Skin epidermis (tissue), 12 donors: Measurements from ENCODE around the gene ACSM3.
A peak's percentile ranks its signal among the peaks of the same experiment; 100 is the strongest.
"Not testable (repeated sequence)": the region's sequence is repeated elsewhere in the genome, so short reads cannot be mapped to it uniquely, and the experiment has no call there.

ENCODE experiments used
- H3K27ac ChIP-seq, 21 experiments: fragments of 200-600 bp; sonication (generic) in 11 of 21; one replicate each; pipeline ENCODE4 v1.5.0; 2020; ENCODE audit warnings: mild to moderate bottlenecking in 3 of 21, inconsistent platforms in 2 of 21, moderate library complexity in 2 of 21
- H3K4me3 ChIP-seq, 7 experiments: fragments of 200-600 bp; sonication (generic) in 2 of 7; one replicate each; pipeline ENCODE4 v1.5.0; 2020; ENCODE audit warnings: inconsistent platforms in 2 of 7, mild to moderate bottlenecking in 2 of 7, moderate library complexity in 1 of 7

ACSM3 gene

DNA sequence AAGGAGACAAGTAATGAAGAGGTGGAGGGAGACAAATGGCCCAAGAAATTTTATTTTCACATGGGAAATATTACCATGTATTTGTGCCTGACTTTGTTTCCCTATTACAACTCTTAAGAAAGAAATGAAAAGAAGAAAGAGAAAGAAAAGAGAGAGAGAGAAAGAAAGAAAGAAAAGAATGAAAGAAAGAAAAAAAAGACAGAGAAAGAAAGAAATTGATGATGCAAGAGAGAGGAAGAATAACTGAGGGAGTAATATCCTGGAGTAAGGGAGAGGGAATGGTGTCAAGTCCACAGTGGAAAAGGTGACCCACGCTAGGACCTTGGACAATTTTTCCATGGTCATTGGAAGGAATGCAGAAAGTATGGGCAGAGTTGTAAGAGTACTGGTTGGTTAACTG is 10.1 kb upstream of the ACSM3 start:
- Histone ChIP-seq H3K27ac (no peak overlapping the region), H3K4me3 (no peak overlapping the region)

DNA sequence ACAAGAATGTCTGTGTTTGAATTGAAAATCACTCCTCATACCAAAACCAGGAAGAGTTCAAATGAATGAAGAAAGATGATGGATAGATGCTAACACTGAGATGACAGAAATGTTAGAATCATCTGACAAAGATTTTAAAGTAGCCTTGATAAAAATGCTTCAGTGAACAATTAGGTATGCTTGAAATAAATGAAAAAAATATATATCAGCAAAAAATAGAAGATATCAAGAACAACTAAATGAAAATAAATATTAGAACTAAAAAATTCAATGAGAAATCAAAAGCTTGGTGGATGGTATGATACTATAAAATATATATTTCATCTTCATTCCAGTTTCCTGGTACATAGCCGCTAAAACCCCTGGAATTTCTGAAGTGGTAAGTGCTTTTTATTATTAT is 8.6 kb upstream of the ACSM3 start:
- H3K27ac ChIP-seq, result no peak overlapping the region
- no peak overlapping the region for H3K4me3 ChIP-seq

DNA sequence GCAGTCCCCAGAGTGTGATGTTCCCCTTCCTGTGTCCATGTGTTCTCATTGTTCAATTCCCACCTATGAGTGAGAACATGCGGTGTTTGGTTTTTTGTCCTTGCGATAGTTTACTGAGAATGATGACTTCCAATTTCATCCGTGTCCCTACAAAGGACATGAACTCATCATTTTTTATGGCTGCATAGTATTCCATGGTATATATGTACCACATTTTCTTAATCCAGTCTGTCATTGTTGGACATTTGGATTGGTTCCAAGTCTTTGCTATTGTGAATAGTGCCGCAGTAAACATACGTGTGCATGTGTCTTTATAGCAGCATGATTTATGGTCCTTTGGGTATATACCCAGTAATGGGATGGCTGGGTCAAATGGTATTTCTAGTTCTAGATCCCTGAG is 8.0 kb upstream of the ACSM3 start:
- H3K4me3 ChIP-seq, H3K27ac ChIP-seq: not testable (repeated sequence)

- H3K4me3 ChIP-seq, result no peak overlapping the region
- H3K27ac ChIP-seq, result no peak overlapping the region
These were observed 3.5 kb upstream of the ACSM3 start for GRCh38 chr16:20760346-20760745.

GRCh38 chr16:20761175-20761574 is 2.6 kb upstream of the ACSM3 start:
- Histone ChIP-seq H3K4me3 (no peak overlapping the region), H3K27ac (no peak overlapping the region)

DNA sequence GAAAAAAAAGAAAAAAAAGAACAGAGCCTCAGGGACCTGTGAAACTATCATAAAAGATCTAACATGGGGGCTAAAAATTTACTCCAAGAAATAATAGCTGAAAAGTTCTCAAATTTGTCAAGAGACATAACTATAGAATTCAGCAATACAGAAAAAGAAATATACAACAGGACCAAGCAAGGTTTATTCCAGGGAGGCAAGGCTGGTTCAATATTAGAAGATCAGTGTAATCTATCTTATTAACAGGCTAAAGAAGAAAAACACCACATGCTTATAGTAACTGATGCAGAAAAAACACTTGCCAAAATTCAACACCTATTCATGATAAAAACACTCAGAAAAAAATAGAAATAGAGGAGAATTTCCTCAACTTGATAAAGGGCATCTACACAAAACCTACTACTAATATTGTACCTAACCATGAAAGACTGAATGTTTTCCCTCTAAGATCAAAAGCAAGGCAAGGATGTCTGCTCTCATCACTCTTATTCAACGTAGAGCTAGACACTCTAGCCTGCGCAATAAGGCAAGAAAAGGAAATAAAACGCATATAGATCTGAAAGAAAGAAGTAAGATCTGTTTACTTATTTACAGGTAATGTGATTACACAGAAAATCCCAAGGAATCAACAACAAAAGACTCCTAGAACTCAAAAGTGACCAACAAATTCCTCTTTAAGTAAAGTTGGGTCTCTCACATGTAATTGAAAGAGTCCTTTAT is 1.2 kb upstream of the ACSM3 start:
- no peak overlapping the region for H3K4me3 ChIP-seq
- H3K27ac ChIP-seq, result peak overlapping the region in 1 of 21 experiments; percentile 59

DNA sequence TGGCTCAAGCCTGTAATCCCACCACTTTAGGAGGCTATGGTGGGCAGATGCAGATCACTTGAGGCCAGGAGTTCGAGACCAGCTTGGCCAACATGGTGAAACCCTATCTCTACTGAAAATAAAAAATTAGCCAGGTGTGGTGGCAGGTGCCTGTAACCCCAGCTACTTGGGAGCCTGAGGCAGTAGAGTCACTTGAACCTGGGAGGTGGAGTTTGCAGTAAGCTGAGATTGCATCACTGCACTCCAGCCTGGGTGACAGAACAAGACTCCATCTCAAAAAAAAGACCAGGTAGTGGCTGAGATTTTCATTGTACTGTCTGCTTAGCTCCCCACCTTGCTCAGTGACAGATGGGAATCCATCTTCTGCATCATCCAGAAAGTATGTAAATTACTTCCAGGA is 634 bp downstream of the ACSM3 start:
- H3K27ac ChIP-seq, result peak overlapping the region in 5 of 21 experiments; percentile 12 to 85 (median 61)
- H3K4me3 ChIP-seq, result not testable (repeated sequence)

DNA sequence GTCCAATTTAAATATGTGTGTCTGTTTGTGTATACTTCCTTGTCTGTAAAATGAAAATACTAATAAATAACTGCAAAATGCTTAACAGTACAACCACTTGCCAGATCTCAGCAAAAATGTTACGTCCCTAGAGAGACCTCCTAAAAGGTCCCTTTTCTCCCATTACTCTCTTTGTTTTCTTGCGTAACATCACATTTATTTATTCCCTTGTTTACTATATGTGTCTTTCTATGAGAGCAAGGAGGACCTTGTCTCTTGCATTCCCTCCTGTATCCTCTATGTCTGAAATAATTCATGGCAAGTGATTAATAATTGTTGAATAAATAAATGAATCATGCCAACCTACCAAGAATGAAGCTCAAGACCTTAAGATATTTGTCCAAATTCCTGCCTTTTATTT is 1.9 kb downstream of the ACSM3 start:
- H3K27ac ChIP-seq, result no peak overlapping the region
- H3K4me3 ChIP-seq, result no peak overlapping the region

DNA sequence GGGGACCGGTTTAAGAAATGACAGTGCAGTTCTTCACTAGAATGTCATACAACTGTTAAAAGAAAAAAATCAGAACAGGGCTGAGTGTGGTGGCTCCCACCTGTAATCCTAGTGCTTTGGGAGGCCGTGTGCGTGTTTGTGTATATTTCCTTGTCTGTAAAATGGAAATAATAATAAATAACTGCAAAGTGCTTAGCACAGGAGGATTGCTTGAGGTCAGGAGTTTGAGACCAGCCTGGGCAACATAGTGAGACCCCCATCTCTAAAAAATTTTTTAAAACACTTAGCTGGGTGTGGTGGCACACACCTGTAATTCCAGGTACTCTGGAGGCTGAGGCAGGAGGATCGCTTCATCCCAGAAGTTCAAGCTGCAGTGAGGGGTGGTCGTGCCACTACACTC is 2.5 kb downstream of the ACSM3 start:
- no peak overlapping the region for H3K27ac ChIP-seq
- no peak overlapping the region for H3K4me3 ChIP-seq

GRCh38 chr16:20767577-20767976 is 3.8 kb downstream of the ACSM3 start:
- Histone ChIP-seq H3K27ac (no peak overlapping the region), H3K4me3 (no peak overlapping the region)

DNA sequence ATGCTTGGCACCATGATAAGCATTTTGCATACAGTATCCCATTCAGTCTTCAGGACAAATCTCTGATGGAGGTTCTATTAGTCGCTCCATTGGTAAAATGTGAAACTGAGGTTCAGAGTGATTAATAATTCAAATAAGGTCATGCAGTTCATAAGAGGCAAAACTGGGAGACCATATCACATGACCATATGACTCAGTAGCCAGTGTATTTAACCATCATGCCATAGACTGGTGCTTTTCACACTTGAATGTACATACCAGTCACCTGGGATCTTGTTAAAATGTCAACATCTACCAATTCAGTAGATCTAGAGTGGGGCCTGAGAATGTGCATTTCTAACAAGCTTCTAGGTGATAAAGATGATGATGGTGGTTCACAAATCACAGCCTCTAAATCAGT is 4.3 kb downstream of the ACSM3 start:
- H3K27ac ChIP-seq, result no peak overlapping the region
- H3K4me3 ChIP-seq, result no peak overlapping the region

DNA sequence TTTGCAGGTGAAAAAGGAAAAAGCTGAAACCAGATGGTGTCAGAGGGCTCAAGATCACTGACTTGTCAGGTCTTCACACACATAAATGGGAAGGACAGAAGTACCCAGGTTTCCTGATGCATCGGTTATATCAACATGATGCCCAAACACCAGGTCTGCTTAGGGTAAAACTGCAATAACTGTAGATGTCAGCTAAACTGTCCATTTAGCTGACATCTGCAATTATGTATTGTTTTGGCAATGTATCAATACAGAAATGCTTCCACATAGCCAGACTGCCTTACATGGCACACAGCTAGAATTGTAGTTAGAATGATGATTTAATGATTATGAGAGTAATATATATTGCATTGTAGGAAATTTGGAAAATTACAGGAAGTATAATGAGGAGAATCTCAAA is 5.0 kb downstream of the ACSM3 start:
- H3K27ac ChIP-seq, result no peak overlapping the region
- no peak overlapping the region for H3K4me3 ChIP-seq

- no peak overlapping the region for H3K27ac ChIP-seq
These were observed 9.9 kb downstream of the ACSM3 start for GRCh38 chr16:20773679-20774078.

GRCh38 chr16:20774703-20775362 is 11.0 kb downstream of the ACSM3 start:
- Histone ChIP-seq H3K4me3 (no peak overlapping the region), H3K27ac (no peak overlapping the region)

More at GRCh38 chr16:20773679-20774078, 9.9 kb downstream of the ACSM3 start:
- H3K4me3 ChIP-seq, result no peak overlapping the region

DNA sequence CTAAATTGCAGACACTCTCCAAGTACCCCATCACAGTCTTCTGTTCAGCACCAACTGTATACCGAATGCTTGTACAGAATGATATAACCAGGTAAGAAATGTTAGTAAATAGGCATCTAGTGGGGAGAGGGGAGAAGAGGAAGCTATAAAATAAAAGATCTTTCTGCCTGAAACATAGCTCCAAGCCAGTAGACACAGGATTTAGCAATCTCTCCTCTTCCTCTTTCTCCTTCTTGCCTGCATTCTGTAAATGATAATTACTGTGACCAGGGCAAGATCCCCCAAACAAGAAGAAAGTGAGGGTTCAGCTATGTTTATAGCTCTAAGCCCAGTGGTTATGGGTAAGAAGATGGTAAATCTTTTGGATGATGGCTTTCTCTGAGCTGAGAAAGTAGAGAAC is 17.9 kb downstream of the ACSM3 start:
- no peak overlapping the region for H3K4me3 ChIP-seq
- no peak overlapping the region for H3K27ac ChIP-seq

DNA sequence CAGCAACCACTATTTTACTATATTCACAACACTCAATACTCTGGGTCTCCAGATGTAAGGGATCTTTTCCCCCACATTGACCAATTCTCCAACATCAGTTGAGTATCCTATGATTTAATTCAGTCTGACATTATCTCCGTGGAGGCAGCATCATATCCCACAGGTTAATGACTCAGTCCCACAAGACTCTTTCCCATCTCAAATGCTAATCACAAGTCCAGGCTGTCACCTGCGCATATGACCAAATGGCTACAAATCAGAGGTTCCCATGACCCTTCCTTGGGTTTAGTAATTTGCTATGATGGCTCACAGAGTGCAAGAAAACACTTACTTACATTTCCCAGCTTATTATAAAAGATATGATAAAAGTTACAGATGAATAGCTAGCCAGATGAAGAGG is 18.7 kb downstream of the ACSM3 start:
- no peak overlapping the region for H3K4me3 ChIP-seq

GRCh38 chr16:20784204-20784603 is 20.4 kb downstream of the ACSM3 start:
- Histone ChIP-seq H3K27ac (no peak overlapping the region), H3K4me3 (no peak overlapping the region)

More for the DNA sequence above, 18.7 kb downstream of the ACSM3 start:
- H3K27ac ChIP-seq, result no peak overlapping the region

DNA sequence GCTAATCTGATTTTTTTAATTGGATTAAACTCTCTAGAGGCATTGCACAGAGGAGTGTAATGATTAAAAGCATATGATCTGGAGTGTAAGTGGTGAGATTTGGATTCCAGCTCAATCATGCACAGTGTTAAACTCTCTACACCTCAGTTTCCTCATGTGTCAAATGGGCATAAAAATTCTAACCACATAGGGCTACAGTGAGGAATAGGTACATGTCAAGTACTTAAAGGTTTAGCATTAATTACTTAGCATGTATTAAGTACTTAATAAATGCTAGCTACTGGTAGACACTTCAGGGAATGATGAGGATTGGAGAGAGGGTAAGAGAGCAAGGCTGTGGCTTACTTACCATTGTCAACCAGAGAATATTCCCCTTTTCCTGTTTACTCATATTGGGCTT is 25.3 kb downstream of the ACSM3 start:
- Histone ChIP-seq H3K27ac (no peak overlapping the region), H3K4me3 (no peak overlapping the region)

GRCh38 chr16:20791923-20792612 is 28.3 kb downstream of the ACSM3 start:
- H3K27ac ChIP-seq, result no peak overlapping the region
- no peak overlapping the region for H3K4me3 ChIP-seq

- Histone ChIP-seq H3K27ac (no peak overlapping the region), H3K4me3 (no peak overlapping the region)
These were observed 34.5 kb downstream of the ACSM3 start for GRCh38 chr16:20798364-20798763.

GRCh38 chr16:20799599-20799998 is 35.8 kb downstream of the ACSM3 start:
- Histone ChIP-seq H3K27ac (no peak overlapping the region), H3K4me3 (no peak overlapping the region)
